SK-N-SH (cell line): Measurements from ENCODE around the gene TERC.

Experiments
- EZH2phosphoT487 ChIP-seq: fragments of 200-600 bp; sonication (generic); IDR thresholded peaks from 2 replicates; pipeline ENCODE4 v1.6.1; 2017; ENCODE audit warnings: low read depth, mixed run types, mild to moderate bottlenecking, antibody characterized with exemption, moderate library complexity, borderline replicate concordance
- GATA2 ChIP-seq: sonication (generic); formaldehyde crosslinking; IDR thresholded peaks from 2 replicates; pipeline ENCODE4 v1.5.0; 2020; ENCODE audit warnings: mild to moderate bottlenecking, missing genetic modification reagents
- JUND ChIP-seq: IDR thresholded peaks from 2 replicates; pipeline ENCODE4 v1.4.0; 2012
- MEF2A ChIP-seq: IDR thresholded peaks from 2 replicates; pipeline ENCODE4 v1.4.0; 2012; ENCODE audit warnings: low read depth, borderline replicate concordance
- TAF1 ChIP-seq: IDR thresholded peaks from 2 replicates; pipeline ENCODE4 v1.6.1; 2012; ENCODE audit warnings: low read depth, mild to moderate bottlenecking, low read length, moderate library complexity, borderline replicate concordance
- TF ChIP-seq, protein P1 (sequence below): fragments of 200-600 bp; sonication (generic); IDR thresholded peaks from 2 replicates; pipeline ENCODE4 v1.6.1; 2017; ENCODE audit warnings: antibody characterized with exemption, mild to moderate bottlenecking, moderate library complexity
- TF ChIP-seq, protein P2 (sequence below): IDR thresholded peaks from 2 replicates; pipeline ENCODE4 v1.4.0; 2012; ENCODE audit warnings: low read depth
- TF ChIP-seq, protein P3 (sequence below): fragments of 150-350 bp; IDR thresholded peaks from 2 replicates; pipeline ENCODE4 v1.6.1; 2017; ENCODE audit warnings: antibody characterized with exemption, low read length, low read depth, borderline replicate concordance

GRCh38 chr3:169804681-169805080 lies 39.8 kb upstream of the TERC start:
- TF ChIP-seq, protein P1, sequence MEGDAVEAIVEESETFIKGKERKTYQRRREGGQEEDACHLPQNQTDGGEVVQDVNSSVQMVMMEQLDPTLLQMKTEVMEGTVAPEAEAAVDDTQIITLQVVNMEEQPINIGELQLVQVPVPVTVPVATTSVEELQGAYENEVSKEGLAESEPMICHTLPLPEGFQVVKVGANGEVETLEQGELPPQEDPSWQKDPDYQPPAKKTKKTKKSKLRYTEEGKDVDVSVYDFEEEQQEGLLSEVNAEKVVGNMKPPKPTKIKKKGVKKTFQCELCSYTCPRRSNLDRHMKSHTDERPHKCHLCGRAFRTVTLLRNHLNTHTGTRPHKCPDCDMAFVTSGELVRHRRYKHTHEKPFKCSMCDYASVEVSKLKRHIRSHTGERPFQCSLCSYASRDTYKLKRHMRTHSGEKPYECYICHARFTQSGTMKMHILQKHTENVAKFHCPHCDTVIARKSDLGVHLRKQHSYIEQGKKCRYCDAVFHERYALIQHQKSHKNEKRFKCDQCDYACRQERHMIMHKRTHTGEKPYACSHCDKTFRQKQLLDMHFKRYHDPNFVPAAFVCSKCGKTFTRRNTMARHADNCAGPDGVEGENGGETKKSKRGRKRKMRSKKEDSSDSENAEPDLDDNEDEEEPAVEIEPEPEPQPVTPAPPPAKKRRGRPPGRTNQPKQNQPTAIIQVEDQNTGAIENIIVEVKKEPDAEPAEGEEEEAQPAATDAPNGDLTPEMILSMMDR = no peak
- TF ChIP-seq TAF1 (no peak), EZH2phosphoT487 (no peak), GATA2 (CRISPR knock-in tag) (no peak), JUND (no peak), MEF2A (no peak)
- TF ChIP-seq, protein P2, sequence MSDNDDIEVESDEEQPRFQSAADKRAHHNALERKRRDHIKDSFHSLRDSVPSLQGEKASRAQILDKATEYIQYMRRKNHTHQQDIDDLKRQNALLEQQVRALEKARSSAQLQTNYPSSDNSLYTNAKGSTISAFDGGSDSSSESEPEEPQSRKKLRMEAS = no peak
- TF ChIP-seq, protein P3, sequence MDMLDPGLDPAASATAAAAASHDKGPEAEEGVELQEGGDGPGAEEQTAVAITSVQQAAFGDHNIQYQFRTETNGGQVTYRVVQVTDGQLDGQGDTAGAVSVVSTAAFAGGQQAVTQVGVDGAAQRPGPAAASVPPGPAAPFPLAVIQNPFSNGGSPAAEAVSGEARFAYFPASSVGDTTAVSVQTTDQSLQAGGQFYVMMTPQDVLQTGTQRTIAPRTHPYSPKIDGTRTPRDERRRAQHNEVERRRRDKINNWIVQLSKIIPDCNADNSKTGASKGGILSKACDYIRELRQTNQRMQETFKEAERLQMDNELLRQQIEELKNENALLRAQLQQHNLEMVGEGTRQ = no peak
